ENCODE measurements around the gene DEPDC1B.
"Not testable (repeated sequence)": the region's sequence is repeated elsewhere in the genome, so short reads cannot be mapped to it uniquely, and the experiment has no call there.

The DEPDC1B gene

GRCh38 chr5:60699609-60700415 lies at the start of gene DEPDC1B:
DEPDC1B (minus strand) TSS chr5:60700166; CDS start chr5:60700093, 73 bp downstream.
- H3K27ac Mint-ChIP-seq: peak within 1 kb of the TSS; percentile 93
- DNase-seq (ENCODE audit: low spot score): peak; percentile 94
- H3K4me3 Mint-ChIP-seq: peak within 1 kb of the TSS; percentile 97
- H3K4me1 Mint-ChIP-seq (ENCODE audit: low read depth): peaks cover 28% of the 10 kb centered on the region
- H3K27me3 Mint-ChIP-seq (ENCODE audit: low read depth): peaks cover 29% of the 10 kb centered on the region
- H3K36me3 Mint-ChIP-seq (ENCODE audit: low read depth): peaks cover 16% of the 10 kb centered on the region
- H3K9me3 Mint-ChIP-seq: no peaks in the 10 kb centered on the region

- H3K4me1 Mint-ChIP-seq (ENCODE audit: low read depth): no peaks in the 10 kb centered on the region
- no peaks in the 10 kb centered on the region for H3K36me3 Mint-ChIP-seq (ENCODE audit: low read depth)
- no peaks in the 10 kb centered on the region for H3K27me3 Mint-ChIP-seq (ENCODE audit: low read depth)
- no peak for DNase-seq (ENCODE audit: low spot score)
- H3K27ac Mint-ChIP-seq: no peak overlapping the region
- no peak overlapping the region for H3K4me3 Mint-ChIP-seq
- H3K9me3 Mint-ChIP-seq: peaks cover 14% of the 10 kb centered on the region
Observed at GRCh38 chr5:60744682-60745081, 44.7 kb upstream of the DEPDC1B start.

GRCh38 chr5:60743511-60744314 lies 43.7 kb upstream of the DEPDC1B start:
- H3K4me3 Mint-ChIP-seq: no peak overlapping the region
- H3K27me3 Mint-ChIP-seq (ENCODE audit: low read depth): no peaks in the 10 kb centered on the region
- H3K9me3 Mint-ChIP-seq: peaks cover 14% of the 10 kb centered on the region

GRCh38 chr5:60740322-60740721 lies 40.4 kb upstream of the DEPDC1B start:
- H3K4me3 Mint-ChIP-seq: no peak overlapping the region
- no peak overlapping the region for H3K27ac Mint-ChIP-seq
- peaks cover 14% of the 10 kb centered on the region for H3K9me3 Mint-ChIP-seq
- no peak for DNase-seq (ENCODE audit: low spot score)
- H3K4me1 Mint-ChIP-seq (ENCODE audit: low read depth): no peaks in the 10 kb centered on the region
- H3K36me3 Mint-ChIP-seq (ENCODE audit: low read depth): no peaks in the 10 kb centered on the region
- H3K27me3 Mint-ChIP-seq (ENCODE audit: low read depth): no peaks in the 10 kb centered on the region

More at GRCh38 chr5:60743511-60744314, 43.7 kb upstream of the DEPDC1B start:
- no peak for DNase-seq (ENCODE audit: low spot score)
- no peak overlapping the region for H3K27ac Mint-ChIP-seq
- no peaks in the 10 kb centered on the region for H3K4me1 Mint-ChIP-seq (ENCODE audit: low read depth)
- H3K36me3 Mint-ChIP-seq (ENCODE audit: low read depth): no peaks in the 10 kb centered on the region

GRCh38 chr5:60738933-60739332 lies 39.0 kb upstream of the DEPDC1B start:
- H3K9me3 Mint-ChIP-seq: peaks cover 14% of the 10 kb centered on the region
- H3K27me3 Mint-ChIP-seq (ENCODE audit: low read depth): no peaks in the 10 kb centered on the region
- no peak overlapping the region for H3K4me3 Mint-ChIP-seq
- H3K4me1 Mint-ChIP-seq (ENCODE audit: low read depth): no peaks in the 10 kb centered on the region
- H3K27ac Mint-ChIP-seq: no peak overlapping the region
- no peak for DNase-seq (ENCODE audit: low spot score)
- H3K36me3 Mint-ChIP-seq (ENCODE audit: low read depth): no peaks in the 10 kb centered on the region

- no peak for DNase-seq (ENCODE audit: low spot score)
- Mint-ChIP-seq H3K27ac (no peak overlapping the region), H3K36me3 (ENCODE audit: low read depth) (no peaks in the 10 kb centered on the region), H3K27me3 (ENCODE audit: low read depth) (no peaks in the 10 kb centered on the region), H3K9me3 (peaks cover 14% of the 10 kb centered on the region), H3K4me1 (ENCODE audit: low read depth) (no peaks in the 10 kb centered on the region), H3K4me3 (no peak overlapping the region)
Observed at GRCh38 chr5:60738461-60738860, 38.5 kb upstream of the DEPDC1B start.

- not testable (repeated sequence) for H3K4me3 Mint-ChIP-seq; H3K27me3 Mint-ChIP-seq (ENCODE audit: low read depth); H3K9me3 Mint-ChIP-seq; H3K27ac Mint-ChIP-seq; H3K36me3 Mint-ChIP-seq (ENCODE audit: low read depth); H3K4me1 Mint-ChIP-seq (ENCODE audit: low read depth); DNase-seq (ENCODE audit: low spot score)
Observed at GRCh38 chr5:60730858-60731257, 30.9 kb upstream of the DEPDC1B start.

GRCh38 chr5:60727033-60727679 lies 27.2 kb upstream of the DEPDC1B start:
- no peak for DNase-seq (ENCODE audit: low spot score)
- no peak overlapping the region for H3K4me3 Mint-ChIP-seq
- peaks cover 3% of the 10 kb centered on the region for H3K27me3 Mint-ChIP-seq (ENCODE audit: low read depth)
- H3K27ac Mint-ChIP-seq: no peak overlapping the region
- no peaks in the 10 kb centered on the region for H3K9me3 Mint-ChIP-seq
- H3K4me1 Mint-ChIP-seq (ENCODE audit: low read depth): no peaks in the 10 kb centered on the region
- no peaks in the 10 kb centered on the region for H3K36me3 Mint-ChIP-seq (ENCODE audit: low read depth)

- DNase-seq (ENCODE audit: low spot score): no peak
- Mint-ChIP-seq H3K36me3 (ENCODE audit: low read depth) (no peaks in the 10 kb centered on the region), H3K4me3 (no peak overlapping the region), H3K4me1 (ENCODE audit: low read depth) (no peaks in the 10 kb centered on the region), H3K9me3 (no peaks in the 10 kb centered on the region), H3K27me3 (ENCODE audit: low read depth) (peaks cover 11% of the 10 kb centered on the region), H3K27ac (no peak overlapping the region)
Observed at GRCh38 chr5:60724126-60724525, 24.2 kb upstream of the DEPDC1B start.

- Mint-ChIP-seq H3K4me3 (no peak overlapping the region), H3K27ac (no peak overlapping the region), H3K4me1 (ENCODE audit: low read depth) (peaks cover 1% of the 10 kb centered on the region), H3K36me3 (ENCODE audit: low read depth) (no peaks in the 10 kb centered on the region), H3K9me3 (peaks cover 3% of the 10 kb centered on the region), H3K27me3 (ENCODE audit: low read depth) (peaks cover 11% of the 10 kb centered on the region)
- DNase-seq (ENCODE audit: low spot score): no peak
Observed at GRCh38 chr5:60722416-60722815, 22.4 kb upstream of the DEPDC1B start.

GRCh38 chr5:60719329-60719728 lies 19.4 kb upstream of the DEPDC1B start:
- peaks cover 22% of the 10 kb centered on the region for H3K9me3 Mint-ChIP-seq
- H3K4me3 Mint-ChIP-seq: no peak overlapping the region
- H3K4me1 Mint-ChIP-seq (ENCODE audit: low read depth): peaks cover 1% of the 10 kb centered on the region
- DNase-seq (ENCODE audit: low spot score): no peak
- H3K36me3 Mint-ChIP-seq (ENCODE audit: low read depth): no peaks in the 10 kb centered on the region
- no peak overlapping the region for H3K27ac Mint-ChIP-seq
- H3K27me3 Mint-ChIP-seq (ENCODE audit: low read depth): peaks cover 11% of the 10 kb centered on the region

- Mint-ChIP-seq H3K27me3 (ENCODE audit: low read depth) (peaks cover 11% of the 10 kb centered on the region), H3K4me3 (no peak overlapping the region), H3K36me3 (ENCODE audit: low read depth) (no peaks in the 10 kb centered on the region), H3K9me3 (peaks cover 25% of the 10 kb centered on the region), H3K4me1 (ENCODE audit: low read depth) (peaks cover 1% of the 10 kb centered on the region), H3K27ac (no peak overlapping the region)
- DNase-seq (ENCODE audit: low spot score): no peak
Observed at GRCh38 chr5:60718166-60718892, 18.4 kb upstream of the DEPDC1B start.

GRCh38 chr5:60715201-60715928 lies 15.4 kb upstream of the DEPDC1B start:
- not testable (repeated sequence) for H3K27ac Mint-ChIP-seq; H3K4me3 Mint-ChIP-seq; DNase-seq (ENCODE audit: low spot score); H3K27me3 Mint-ChIP-seq (ENCODE audit: low read depth); H3K36me3 Mint-ChIP-seq (ENCODE audit: low read depth); H3K4me1 Mint-ChIP-seq (ENCODE audit: low read depth)
- peaks cover 30% of the 10 kb centered on the region for H3K9me3 Mint-ChIP-seq

Data from T-helper 2 cell treated with Interferon-gamma antibody and Interleukin-4, amounts not matched to agents 5 μg/mL and 100 μg/mL, for 36 hours (primary cell).